Bronchial epithelial cell (primary cell): ENCODE measurements around the gene CNTROB. TPM values are rescaled to one million over a fixed set of nuclear protein-coding genes. Genes with fewer than 3 reads are reported as not detected.

Experiments
- DNase-seq: peaks from one replicate; pipeline ENCODE4 v3.0.0-alpha.2; 2010; ENCODE audit warnings: low read depth
- FAIRE-seq: peaks from 2 replicates; lab custom pipeline; 2011; peaks lifted over from hg19 to GRCh38; lab: Jason Lieb, UNC
- H3K27me3 ChIP-seq: 2 replicates; pipeline ENCODE4 v1.5.1; 2011; ENCODE audit warnings: low read length; ENCODE audit not compliant: control insufficient read depth, insufficient read depth
- H3K36me3 ChIP-seq: 2 replicates; pipeline ENCODE4 v1.5.1; 2011; ENCODE audit warnings: low read length; ENCODE audit not compliant: control insufficient read depth, insufficient read depth
- H3K4me3 ChIP-seq: 2 replicates; pipeline ENCODE4 v1.5.1; 2011; ENCODE audit warnings: mild to moderate bottlenecking, low read depth, low read length, control low read depth
- CTCF ChIP-seq: IDR thresholded peaks from 2 replicates; pipeline ENCODE4 v1.5.1; 2011; ENCODE audit warnings: mild to moderate bottlenecking, moderate library complexity, low read length, control low read depth, inconsistent platforms; ENCODE audit not compliant: insufficient read depth, severe bottlenecking
- total RNA-seq: library from RNA; depleted of rRNA; stranded (reverse); fragments of >200 nt; gene quantifications from 2 replicates; pipeline ENCODE4 v1.2.1, GENCODE V29; 2014

Gene CNTROB
- total RNA-seq, 1 donor from 2014 or later, result 8.2 TPM

GRCh38 chr17:7955414-7956227, 23.6 kb downstream of the CNTROB start:
- Histone ChIP-seq H3K4me3 (no peak overlapping the region), H3K27me3 (no peaks in the 10 kb centered on the region), H3K36me3 (no peaks in the 10 kb centered on the region)
- no peak for TF ChIP-seq CTCF
- DNase-seq (no peak), FAIRE-seq (no peak)

GRCh38 chr17:7956228-7956965, 24.4 kb downstream of the CNTROB start:
- TF ChIP-seq CTCF, result no peak
- DNase-seq (no peak), FAIRE-seq (no peak)
- Histone ChIP-seq H3K4me3 (no peak overlapping the region), H3K36me3 (no peaks in the 10 kb centered on the region), H3K27me3 (no peaks in the 10 kb centered on the region)

DNA sequence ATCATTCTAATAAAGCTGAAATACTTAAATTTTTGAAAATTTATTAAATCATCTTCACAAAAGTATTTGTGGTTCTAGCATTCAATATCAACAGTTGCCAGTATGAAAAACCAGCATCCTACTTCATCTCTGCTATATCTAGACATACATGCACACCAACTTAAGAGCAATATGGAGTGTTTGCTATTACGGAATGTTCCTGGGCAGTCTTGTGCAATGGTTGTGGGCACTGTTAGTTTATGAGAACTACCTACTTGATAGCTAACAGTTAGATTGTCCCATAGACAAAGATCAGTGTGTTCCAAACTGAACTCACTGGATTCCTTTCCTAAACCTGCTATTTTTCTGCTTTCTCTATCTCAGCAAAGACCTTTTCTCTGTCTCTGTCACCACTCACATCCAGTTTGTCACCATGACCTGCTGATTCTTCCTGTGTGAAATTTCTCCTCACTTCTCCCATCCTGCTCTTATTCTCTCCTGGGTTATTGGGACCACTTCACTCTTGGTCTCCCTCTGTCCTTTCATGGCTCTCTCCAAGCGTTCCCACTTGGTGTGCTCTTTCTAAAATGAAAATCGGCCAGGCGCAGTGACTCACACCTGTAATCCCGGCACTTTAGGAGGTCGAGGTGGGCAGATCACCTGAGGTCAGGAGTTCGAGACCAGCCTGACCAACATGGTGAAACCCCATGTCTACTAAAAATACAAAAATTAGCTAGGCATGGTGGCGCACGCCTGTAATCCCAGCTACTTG, 27.7 kb downstream of the CNTROB start:
- no peak for FAIRE-seq
- TF ChIP-seq CTCF, result no peak

DNA sequence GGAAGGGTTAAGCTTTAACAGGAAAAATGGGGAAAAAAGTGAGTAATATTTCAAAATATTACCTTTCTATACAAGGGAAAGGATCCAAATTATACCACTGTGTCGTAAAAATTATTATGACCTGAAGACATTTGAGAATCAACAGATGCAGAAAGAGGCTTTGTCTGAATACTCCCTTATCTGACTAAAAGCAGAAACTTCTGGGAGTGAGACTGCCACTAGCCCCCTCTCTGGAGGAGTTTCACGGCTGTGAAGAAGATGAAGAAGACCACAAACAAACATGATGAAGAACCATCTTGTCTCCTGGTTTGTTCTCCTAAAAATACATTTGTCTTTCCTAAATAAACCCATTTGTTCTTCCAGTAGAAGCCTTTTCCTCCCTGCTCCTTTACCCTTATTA, 29.4 kb downstream of the CNTROB start:
- TF ChIP-seq CTCF, result no peak
- Histone ChIP-seq H3K27me3 (no peaks in the 10 kb centered on the region), H3K4me3 (no peak overlapping the region), H3K36me3 (no peaks in the 10 kb centered on the region)
- DNase-seq (no peak), FAIRE-seq (no peak)

More for the DNA sequence above, 27.7 kb downstream of the CNTROB start:
- no peaks in the 10 kb centered on the region for H3K27me3 ChIP-seq
- no peak overlapping the region for H3K4me3 ChIP-seq
- no peak for DNase-seq
- H3K36me3 ChIP-seq, result no peaks in the 10 kb centered on the region

- DNase-seq (no peak), FAIRE-seq (no peak)
- Histone ChIP-seq H3K4me3 (no peak overlapping the region), H3K36me3 (no peaks in the 10 kb centered on the region), H3K27me3 (no peaks in the 10 kb centered on the region)
- TF ChIP-seq CTCF, result no peak
Observed at GRCh38 chr17:7967751-7968150, 35.7 kb downstream of the CNTROB start.
